ENCODE data around the gene HJV. TPM values are rescaled to one million over a fixed set of nuclear protein-coding genes. Genes with fewer than 3 reads are reported as not detected.
"Not testable (repeated sequence)": the region's sequence is repeated elsewhere in the genome, so short reads cannot be mapped to it uniquely, and the experiment has no call there.

Gene HJV
- not detected in 2 replicates for total RNA-seq (2014; rRNA removed; shearing (Covaris generic))

GRCh38 chr1:146021622-146022402 is at the start of gene HJV:
Gene HJV, minus strand, starts transcription at chr1:146021735. Its CDS starts 1,504 bp downstream, at chr1:146020231.
- no peak for DNase-seq (ENCODE audit: low spot score)

GRCh38 chr1:146059148-146059547 is 37.6 kb upstream of the HJV start:
- not testable (repeated sequence) for DNase-seq (ENCODE audit: low spot score)

- DNase-seq (ENCODE audit: low spot score) = peak; percentile 99
Measured at GRCh38 chr1:146051852-146052676, 30.5 kb upstream of the HJV start.

- no peak for DNase-seq (ENCODE audit: low spot score)
Measured at GRCh38 chr1:146051452-146051851, 29.9 kb upstream of the HJV start.

- not testable (repeated sequence) for DNase-seq (ENCODE audit: low spot score)
Measured at GRCh38 chr1:146050652-146050963, 29.1 kb upstream of the HJV start.

- DNase-seq (ENCODE audit: low spot score) = not testable (repeated sequence)
Measured at GRCh38 chr1:146049866-146050651, 28.5 kb upstream of the HJV start.

- DNase-seq (ENCODE audit: low spot score) = no peak
Measured at GRCh38 chr1:146049436-146049835, 27.9 kb upstream of the HJV start.

- DNase-seq (ENCODE audit: low spot score) = peak; percentile 18
Measured at GRCh38 chr1:146048514-146049115, 27.1 kb upstream of the HJV start.

GRCh38 chr1:146046664-146047063 is 25.1 kb upstream of the HJV start:
- DNase-seq (ENCODE audit: low spot score) = no peak

GRCh38 chr1:146039844-146040194 is 18.3 kb upstream of the HJV start:
- DNase-seq (ENCODE audit: low spot score) = peak; percentile 42

- DNase-seq (ENCODE audit: low spot score) = peak; percentile 95
Measured at GRCh38 chr1:146036965-146037646, 15.6 kb upstream of the HJV start.

- peak; percentile 26 for DNase-seq (ENCODE audit: low spot score)
Measured at GRCh38 chr1:146036241-146036964, 14.9 kb upstream of the HJV start.

GRCh38 chr1:146035048-146035423 is 13.5 kb upstream of the HJV start:
- peak; percentile 63 for DNase-seq (ENCODE audit: low spot score)

- peak; percentile 63 for DNase-seq (ENCODE audit: low spot score)
Measured at GRCh38 chr1:146032631-146033219, 11.2 kb upstream of the HJV start.

- no peak for DNase-seq (ENCODE audit: low spot score)
Measured at GRCh38 chr1:146031476-146031875, 9.9 kb upstream of the HJV start.

GRCh38 chr1:146029117-146029516 is 7.6 kb upstream of the HJV start:
- no peak for DNase-seq (ENCODE audit: low spot score)

- not testable (repeated sequence) for DNase-seq (ENCODE audit: low spot score)
Measured at GRCh38 chr1:146026650-146027049, 5.1 kb upstream of the HJV start.

GRCh38 chr1:146025787-146026495 is 4.4 kb upstream of the HJV start:
- peak; percentile 27 for DNase-seq (ENCODE audit: low spot score)

GRCh38 chr1:146022403-146023127 is 1.0 kb upstream of the HJV start:
- no peak for DNase-seq (ENCODE audit: low spot score)
